Chondrocyte (in vitro differentiated cells): ENCODE measurements around the gene COL16A1. TPM values are rescaled to one million over a fixed set of nuclear protein-coding genes. Genes with fewer than 3 reads are reported as not detected.

ENCODE experiments used
- DNase-seq: peaks from one replicate; pipeline ENCODE4 v3.0.0; 2021; ENCODE audit warnings: mixed read lengths, low spot score
- H3K27ac Mint-ChIP-seq: one replicate; pipeline ENCODE4 v1.8.0; 2021; ENCODE audit warnings: mild to moderate bottlenecking, moderate library complexity, mixed read lengths; ENCODE audit not compliant: unreplicated experiment
- H3K27me3 Mint-ChIP-seq: 2 replicates; pipeline ENCODE4 v1.8.0; 2021; ENCODE audit warnings: low read depth, mixed read lengths
- H3K36me3 Mint-ChIP-seq: 2 replicates; pipeline ENCODE4 v1.8.0; 2021; ENCODE audit warnings: low read depth, mixed read lengths
- H3K4me1 Mint-ChIP-seq: 2 replicates; pipeline ENCODE4 v1.8.0; 2021; ENCODE audit warnings: low read depth, mild to moderate bottlenecking, mixed read lengths
- H3K4me3 Mint-ChIP-seq: one replicate; pipeline ENCODE4 v1.8.0; 2021; ENCODE audit warnings: mild to moderate bottlenecking, moderate library complexity, mixed read lengths; ENCODE audit not compliant: unreplicated experiment
- H3K9me3 Mint-ChIP-seq: 2 replicates; pipeline ENCODE4 v1.8.0; 2021; ENCODE audit warnings: low read depth, mixed read lengths
- CTCF ChIP-seq: fragments of 200-600 bp; sonication (generic); IDR thresholded peaks from 2 replicates; pipeline ENCODE4 v1.5.0; 2021; ENCODE audit warnings: antibody characterized with exemption, mild to moderate bottlenecking, moderate library complexity
- total RNA-seq: library from RNA; stranded (reverse); gene quantifications from 3 replicates; pipeline ENCODE4 v1.2.1, GENCODE V29; 2021

The COL16A1 gene
- total RNA-seq, 1 donor from 2014 or later: 230 TPM

GRCh38 chr1:31667065-31667785, 36.6 kb downstream of the COL16A1 start:
- Mint-ChIP-seq H3K4me1 (peaks cover 73% of the 10 kb centered on the region), H3K9me3 (no peaks in the 10 kb centered on the region), H3K36me3 (peaks cover 14% of the 10 kb centered on the region), H3K4me3 (no peak overlapping the region), H3K27ac (peak overlapping the region; percentile 92), H3K27me3 (no peaks in the 10 kb centered on the region)
- no peak for TF ChIP-seq CTCF
- DNase-seq: peak; percentile 85

- peak; percentile 52 for DNase-seq
- TF ChIP-seq CTCF: peak; percentile 14
- peaks cover 10% of the 10 kb centered on the region for H3K36me3 Mint-ChIP-seq
- no peaks in the 10 kb centered on the region for H3K27me3 Mint-ChIP-seq
- H3K27ac Mint-ChIP-seq: peak overlapping the region; percentile 92
- H3K4me3 Mint-ChIP-seq: no peak overlapping the region
- no peaks in the 10 kb centered on the region for H3K9me3 Mint-ChIP-seq
- H3K4me1 Mint-ChIP-seq: peaks cover 66% of the 10 kb centered on the region
These were observed 37.4 kb downstream of the COL16A1 start for GRCh38 chr1:31666263-31666963.

GRCh38 chr1:31665234-31665878, 38.5 kb downstream of the COL16A1 start:
- H3K36me3 Mint-ChIP-seq: peaks cover 12% of the 10 kb centered on the region
- H3K27me3 Mint-ChIP-seq: no peaks in the 10 kb centered on the region
- no peak overlapping the region for H3K4me3 Mint-ChIP-seq
- no peak for DNase-seq
- peak overlapping the region; percentile 92 for H3K27ac Mint-ChIP-seq
- H3K4me1 Mint-ChIP-seq: peaks cover 57% of the 10 kb centered on the region
- H3K9me3 Mint-ChIP-seq: no peaks in the 10 kb centered on the region
- TF ChIP-seq CTCF: no peak

- Mint-ChIP-seq H3K4me1 (peaks cover 54% of the 10 kb centered on the region), H3K4me3 (no peak overlapping the region)
- no peak for TF ChIP-seq CTCF
These were observed 39.3 kb downstream of the COL16A1 start for GRCh38 chr1:31664528-31664927.

More at GRCh38 chr1:31664528-31664927, 39.3 kb downstream of the COL16A1 start:
- no peaks in the 10 kb centered on the region for H3K27me3 Mint-ChIP-seq
- no peak for DNase-seq
- no peak overlapping the region for H3K27ac Mint-ChIP-seq
- no peaks in the 10 kb centered on the region for H3K9me3 Mint-ChIP-seq
- H3K36me3 Mint-ChIP-seq: peaks cover 14% of the 10 kb centered on the region
